Kidney (tissue), 14 donors: ENCODE data around the gene AGBL4. TPM values are rescaled to one million over a fixed set of nuclear protein-coding genes. Genes with fewer than 3 reads are reported as not detected.

ENCODE experiments used
- DNase-seq, 5 donors: peaks; one replicate each; pipeline ENCODE4 v3.0.0-alpha.2; 2013 to 2020
- FAIRE-seq: peaks from 2 replicates; lab custom pipeline; 2012; peaks lifted over from hg19 to GRCh38; lab: Jason Lieb, UNC
- H3K27ac ChIP-seq, 2 donors: one replicate each; pipeline ENCODE4 v1.7.0; 2013; ENCODE audit warnings: low read depth in 2 of 2, low read length in 2 of 2, inconsistent platforms in 1 of 2
- H3K27me3 ChIP-seq: one replicate; pipeline ENCODE4 v1.7.1; 2013; ENCODE audit warnings: low read length, inconsistent platforms; ENCODE audit not compliant: control insufficient read depth, insufficient read depth
- H3K36me3 ChIP-seq, 3 donors: one replicate each; pipeline versions ENCODE4 v1.7.0 to v1.7.1; 2013; ENCODE audit warnings: low read length in 3 of 3, control low read depth in 1 of 3, inconsistent platforms in 1 of 3; ENCODE audit not compliant: insufficient read depth in 3 of 3, control insufficient read depth in 2 of 3
- H3K4me1 ChIP-seq, 3 donors: one replicate each; pipeline versions ENCODE4 v1.7.0 to v1.7.1; 2013; ENCODE audit warnings: low read length in 3 of 3, inconsistent platforms in 1 of 3, low read depth in 1 of 3; ENCODE audit not compliant: control insufficient read depth in 2 of 3, insufficient read depth in 2 of 3
- H3K4me3 ChIP-seq, 3 donors: one replicate each; pipeline versions ENCODE4 v1.7.0 to v1.8.1; 2013; ENCODE audit warnings: low read length in 3 of 3, control low read depth in 1 of 3, inconsistent platforms in 1 of 3
- H3K9ac ChIP-seq, 3 donors: one replicate each; pipeline versions ENCODE4 v1.7.0 to v1.7.1; 2013; ENCODE audit warnings: low read length in 3 of 3, control low read depth in 1 of 3, inconsistent platforms in 1 of 3
- H3K9me3 ChIP-seq, 3 donors: one replicate each; pipeline versions ENCODE4 v1.7.0 to v1.7.1; 2013; ENCODE audit warnings: low read length in 3 of 3, control low read depth in 1 of 3, inconsistent platforms in 1 of 3; ENCODE audit not compliant: control insufficient read depth in 2 of 3, insufficient read depth in 1 of 3
- intact Hi-C: fragments of 100-400 bp; cut with DNase I; formaldehyde crosslinking; loops from one replicate; pipeline ENCODE4 v1.11.1; 2022
- polyA plus RNA-seq: library from polyadenylated mRNA; stranded (reverse); fragments of 350-450 nt; fragmentation: Illumina TruSeq; extraction: RNeasy Lipid Tissue Mini Kit (QIAGEN cat#74804); gene quantifications from one replicate; pipeline ENCODE4 v1.2.3, GENCODE V29; 2014; ENCODE audit warnings: low read depth, low replicate concordance; ENCODE audit not compliant: insufficient read depth
- total RNA-seq: library from RNA; stranded (reverse); fragmentation: NEBNext Ultra II Directional; extraction: Animal tissue kit (Norgen Biotek cat#: 25700); gene quantifications from one replicate; pipeline ENCODE4 v1.2.1, GENCODE V29; 2021
- TF ChIP-seq, protein P1 (sequence below): IDR thresholded peaks from 3 replicates; pipeline ENCODE4 v1.5.1; 2012; ENCODE audit warnings: mild to moderate bottlenecking, moderate library complexity, borderline replicate concordance; ENCODE audit not compliant: insufficient read depth; ENCODE audit errors: extremely low read depth
- donor health status: control.
- donor health status: control.
- donor health status: control.
- donor health status: control.
- donor health status: control.
- donor health status: DM: yes; HTN: yes; CAD: no.
- donor health status: Normal renal cell carcinoma (clear cell type).

The AGBL4 gene
- total and polyA plus RNA-seq, 2 donors from 2014 or later, result 1.5 to 2.7 TPM

GRCh38 chr1:48758976-48759375, 1264.8 kb downstream of the AGBL4 start:
- Histone ChIP-seq H3K27me3 (no peaks in the 10 kb centered on the region), H3K9me3 (no peaks in the 10 kb centered on the region), H3K4me3 (no peak overlapping the region), H3K9ac (no peak overlapping the region), H3K27ac (no peak overlapping the region), H3K4me1 (peaks cover 0 to 9% (median 9%) of the 10 kb centered on the region in 3 donors), H3K36me3 (peaks cover 12 to 22% (median 17%) of the 10 kb centered on the region in 3 donors)
- intact Hi-C loops, result no loop called here
- DNase-seq (no peak), FAIRE-seq (no peak)
- TF ChIP-seq, protein P1, sequence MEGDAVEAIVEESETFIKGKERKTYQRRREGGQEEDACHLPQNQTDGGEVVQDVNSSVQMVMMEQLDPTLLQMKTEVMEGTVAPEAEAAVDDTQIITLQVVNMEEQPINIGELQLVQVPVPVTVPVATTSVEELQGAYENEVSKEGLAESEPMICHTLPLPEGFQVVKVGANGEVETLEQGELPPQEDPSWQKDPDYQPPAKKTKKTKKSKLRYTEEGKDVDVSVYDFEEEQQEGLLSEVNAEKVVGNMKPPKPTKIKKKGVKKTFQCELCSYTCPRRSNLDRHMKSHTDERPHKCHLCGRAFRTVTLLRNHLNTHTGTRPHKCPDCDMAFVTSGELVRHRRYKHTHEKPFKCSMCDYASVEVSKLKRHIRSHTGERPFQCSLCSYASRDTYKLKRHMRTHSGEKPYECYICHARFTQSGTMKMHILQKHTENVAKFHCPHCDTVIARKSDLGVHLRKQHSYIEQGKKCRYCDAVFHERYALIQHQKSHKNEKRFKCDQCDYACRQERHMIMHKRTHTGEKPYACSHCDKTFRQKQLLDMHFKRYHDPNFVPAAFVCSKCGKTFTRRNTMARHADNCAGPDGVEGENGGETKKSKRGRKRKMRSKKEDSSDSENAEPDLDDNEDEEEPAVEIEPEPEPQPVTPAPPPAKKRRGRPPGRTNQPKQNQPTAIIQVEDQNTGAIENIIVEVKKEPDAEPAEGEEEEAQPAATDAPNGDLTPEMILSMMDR, result no peak

- H3K9ac ChIP-seq, result no peak overlapping the region
- no peak overlapping the region for H3K4me3 ChIP-seq
- H3K9me3 ChIP-seq, result no peaks in the 10 kb centered on the region
- DNase-seq, result no peak
- H3K36me3 ChIP-seq, result peaks cover 14 to 22% (median 18%) of the 10 kb centered on the region in 3 donors
- H3K27ac ChIP-seq, result no peak overlapping the region
- peaks cover 0 to 14% (median 4%) of the 10 kb centered on the region in 3 donors for H3K4me1 ChIP-seq
- no peak for FAIRE-seq
- H3K27me3 ChIP-seq, result no peaks in the 10 kb centered on the region
- TF ChIP-seq, protein P1, result no peak
- intact Hi-C loops, result no loop called here
Observed at GRCh38 chr1:48757363-48757762, 1266.4 kb downstream of the AGBL4 start.

DNA sequence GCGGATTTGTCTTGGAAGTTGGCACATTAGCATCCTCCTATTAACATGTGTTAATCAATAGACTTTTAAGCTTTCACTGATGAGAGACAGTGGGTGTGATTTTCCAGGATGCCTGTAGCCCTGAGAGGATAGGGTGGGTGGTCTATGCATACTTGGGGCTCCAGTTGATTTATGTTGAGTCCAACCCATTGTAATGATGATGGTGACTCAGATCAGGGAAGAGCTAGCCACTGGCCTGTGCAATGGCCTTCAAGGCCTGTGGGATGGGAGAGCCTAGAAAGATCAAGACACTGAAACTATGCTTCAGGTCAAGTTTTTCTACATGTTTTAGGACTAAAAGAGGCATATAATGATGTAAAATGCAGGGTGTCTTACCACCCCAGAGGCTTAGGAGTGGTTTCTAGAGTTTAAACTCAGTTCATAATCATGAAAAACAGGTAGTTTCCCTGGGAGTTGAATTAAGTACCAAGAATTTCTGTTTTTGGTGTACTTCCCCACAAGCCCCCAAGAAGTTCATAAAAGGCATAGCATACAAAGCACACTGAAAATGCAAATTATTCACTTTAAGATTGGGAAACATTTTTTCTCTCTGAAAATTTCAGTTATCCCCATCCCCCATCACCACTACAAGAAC, 1267.0 kb downstream of the AGBL4 start:
- DNase-seq (no peak), FAIRE-seq (no peak)
- intact Hi-C loops, result no loop called here
- H3K27me3 ChIP-seq, result no peaks in the 10 kb centered on the region
- TF ChIP-seq, protein P1, result no peak
- no peaks in the 10 kb centered on the region for H3K9me3 ChIP-seq
- no peak overlapping the region for H3K9ac ChIP-seq
- no peak overlapping the region for H3K4me3 ChIP-seq
- no peak overlapping the region for H3K27ac ChIP-seq
- peaks cover 14 to 22% (median 19%) of the 10 kb centered on the region in 3 donors for H3K36me3 ChIP-seq
- peaks cover 0 to 14% (median 4%) of the 10 kb centered on the region in 3 donors for H3K4me1 ChIP-seq

- Histone ChIP-seq H3K9me3 (no peaks in the 10 kb centered on the region), H3K4me3 (no peak overlapping the region), H3K27ac (no peak overlapping the region), H3K36me3 (peaks cover 11 to 21% (median 14%) of the 10 kb centered on the region in 3 donors), H3K4me1 (peaks cover 0 to 5% (median 0%) of the 10 kb centered on the region in 3 donors), H3K9ac (no peak overlapping the region), H3K27me3 (no peaks in the 10 kb centered on the region)
- intact Hi-C loops, result no loop called here
- peak in 2 of 5 donors; percentile 27 to 37 for DNase-seq
- TF ChIP-seq, protein P1, result no peak
- no peak for FAIRE-seq
Observed at GRCh38 chr1:48753293-48753692, 1270.5 kb downstream of the AGBL4 start.
